Stimulated activated CD4-positive, alpha-beta T cell treated with anti-CD3 and anti-CD28 coated beads, Interleukin-12 subunit alpha, Interleukin-12 subunit beta, amount 100 ng/mL, for 48 hours (primary cell): ENCODE results near the gene HEPHL1.
"Not testable (repeated sequence)": the region's sequence is repeated elsewhere in the genome, so short reads cannot be mapped to it uniquely, and the experiment has no call there.

Experiments used
- DNase-seq, 3 donors: peaks; one replicate each; pipeline ENCODE4 v3.0.0-alpha.2; 2020; ENCODE audit warnings: low read depth in 2 of 3, low spot score in 1 of 3

The HEPHL1 gene

DNA sequence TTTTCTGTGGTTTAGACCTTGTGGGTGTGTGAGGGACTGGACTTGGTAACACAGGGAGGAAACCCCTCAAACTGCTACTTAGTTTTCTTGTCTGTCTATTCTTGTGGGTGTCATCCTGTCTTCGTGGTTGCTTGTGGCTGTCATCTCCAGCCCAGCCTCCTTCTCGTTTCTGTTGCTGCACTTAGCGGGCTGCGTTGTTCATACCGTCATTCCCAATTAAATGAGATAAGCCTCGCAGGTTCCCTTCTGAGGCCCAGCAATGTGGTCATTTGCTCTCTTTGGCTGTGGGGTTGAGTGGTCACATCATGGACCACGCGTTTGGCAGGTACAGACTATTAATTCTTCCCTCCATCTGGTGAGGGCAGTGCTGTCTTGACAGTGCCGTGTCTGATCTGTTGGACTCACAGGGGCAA lies 126.3 kb downstream of the HEPHL1 start:
- peak in 1 of 3 donors; percentile 30 for DNase-seq

DNA sequence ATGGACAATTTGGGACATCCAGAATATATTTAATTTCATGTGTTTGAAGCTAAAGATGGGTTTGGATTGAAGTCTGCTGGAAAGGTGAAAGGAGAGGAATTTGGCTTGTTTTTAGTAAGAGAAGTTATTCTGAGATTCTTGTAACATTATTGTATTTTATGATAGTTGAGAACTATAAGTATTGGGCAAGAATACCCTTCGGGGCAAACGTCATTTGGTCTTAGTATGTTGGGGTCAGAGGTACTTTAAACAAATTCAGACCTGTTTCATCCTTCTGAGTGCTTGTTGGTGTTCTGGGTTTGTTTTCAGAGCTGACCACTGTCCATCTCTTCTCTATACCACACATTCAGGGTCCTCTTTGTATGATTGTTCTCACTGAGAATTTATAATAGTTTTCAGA lies 127.0 kb downstream of the HEPHL1 start:
- DNase-seq = no peak

DNA sequence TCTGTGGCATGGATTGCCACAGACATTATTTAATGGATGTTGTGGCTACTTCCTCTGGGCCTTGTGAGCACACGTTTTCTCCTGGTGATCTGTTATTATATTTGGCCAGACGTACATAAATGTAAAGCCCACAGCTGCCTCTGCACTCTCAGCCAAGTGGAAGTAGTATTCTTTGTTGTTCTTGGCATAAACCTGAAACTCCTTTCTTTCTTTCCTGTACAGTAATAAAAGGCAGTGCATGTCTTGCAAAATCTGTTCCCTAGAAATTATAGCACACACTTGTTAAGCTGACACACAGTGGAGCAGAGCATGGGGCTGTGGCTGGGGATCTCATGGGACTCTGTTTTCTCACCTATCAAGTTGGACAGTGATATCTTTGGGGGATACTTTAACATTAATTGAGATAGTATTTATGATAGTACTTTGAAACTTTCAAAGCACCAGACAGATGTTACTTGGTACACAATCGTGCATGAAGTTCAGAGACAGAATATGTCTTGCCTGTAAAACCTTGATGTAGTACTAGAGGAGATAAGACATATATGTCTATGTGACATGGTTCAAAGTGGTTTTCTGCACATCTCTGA lies 128.4 kb downstream of the HEPHL1 start:
- no peak for DNase-seq

DNA sequence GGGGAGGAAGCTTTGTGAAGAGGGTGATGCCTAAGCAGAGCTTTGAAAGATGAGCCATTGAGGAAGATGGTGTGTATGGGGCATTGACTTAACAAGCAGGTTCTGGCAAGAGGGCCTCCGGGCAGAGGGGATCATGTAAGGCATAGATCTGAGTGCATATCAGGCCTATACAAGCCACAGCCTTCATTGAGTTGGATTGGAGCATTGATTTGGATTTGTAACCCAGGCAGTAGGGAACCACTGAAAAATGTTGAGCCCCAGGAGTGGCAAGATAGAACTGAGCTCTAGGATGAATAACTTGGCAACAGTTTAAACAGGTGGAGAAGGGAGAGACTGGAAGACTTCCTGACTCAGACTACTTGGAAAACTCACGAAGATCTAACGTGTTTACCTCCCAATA lies 128.9 kb downstream of the HEPHL1 start:
- no peak for DNase-seq

DNA sequence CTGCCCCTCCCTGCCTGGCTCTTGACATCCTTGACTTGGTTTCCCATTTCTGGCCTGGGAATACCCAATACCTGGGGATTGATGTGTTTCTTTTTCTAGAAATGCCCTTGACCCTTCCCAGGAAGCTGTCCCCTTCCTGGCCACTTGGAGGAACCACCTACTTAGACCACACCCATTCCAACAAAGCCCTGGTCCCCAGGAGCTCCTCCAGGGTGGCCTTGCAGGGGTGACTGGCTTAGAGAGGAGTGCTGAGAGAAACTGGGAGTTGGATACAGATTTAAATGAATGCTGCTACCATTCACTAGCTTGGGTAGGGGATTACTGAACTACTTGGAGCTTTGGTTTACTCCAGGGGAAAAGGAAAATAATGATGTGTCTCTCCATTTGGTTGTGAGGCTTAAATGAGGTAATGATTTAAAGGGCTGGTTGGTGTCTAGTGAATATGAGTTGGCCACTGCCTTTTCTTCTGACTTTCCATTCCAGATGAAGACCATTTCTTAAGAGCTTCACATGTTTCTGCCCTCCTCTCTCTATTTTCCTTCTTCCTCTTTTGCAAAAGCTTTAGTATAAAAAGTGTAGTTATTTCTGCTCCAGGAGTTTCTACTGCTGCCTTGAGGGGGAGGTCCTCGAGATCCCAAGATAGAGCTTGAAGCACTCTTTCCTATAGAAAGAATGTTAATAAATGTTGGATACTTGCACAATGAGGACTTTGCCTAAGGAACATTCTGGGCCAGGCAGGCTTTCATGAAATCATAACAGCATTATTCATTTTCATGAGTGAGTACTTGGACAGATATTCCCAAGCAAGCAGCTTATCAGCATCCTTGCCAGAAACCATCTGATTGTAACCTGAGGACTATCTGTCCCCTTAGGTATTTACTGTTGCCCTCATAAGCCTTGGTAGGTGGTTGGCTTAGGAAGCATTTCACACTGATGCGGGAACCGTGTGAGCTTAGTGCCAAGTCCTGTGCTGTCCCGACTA lies 129.8 kb downstream of the HEPHL1 start:
- DNase-seq = no peak

DNA sequence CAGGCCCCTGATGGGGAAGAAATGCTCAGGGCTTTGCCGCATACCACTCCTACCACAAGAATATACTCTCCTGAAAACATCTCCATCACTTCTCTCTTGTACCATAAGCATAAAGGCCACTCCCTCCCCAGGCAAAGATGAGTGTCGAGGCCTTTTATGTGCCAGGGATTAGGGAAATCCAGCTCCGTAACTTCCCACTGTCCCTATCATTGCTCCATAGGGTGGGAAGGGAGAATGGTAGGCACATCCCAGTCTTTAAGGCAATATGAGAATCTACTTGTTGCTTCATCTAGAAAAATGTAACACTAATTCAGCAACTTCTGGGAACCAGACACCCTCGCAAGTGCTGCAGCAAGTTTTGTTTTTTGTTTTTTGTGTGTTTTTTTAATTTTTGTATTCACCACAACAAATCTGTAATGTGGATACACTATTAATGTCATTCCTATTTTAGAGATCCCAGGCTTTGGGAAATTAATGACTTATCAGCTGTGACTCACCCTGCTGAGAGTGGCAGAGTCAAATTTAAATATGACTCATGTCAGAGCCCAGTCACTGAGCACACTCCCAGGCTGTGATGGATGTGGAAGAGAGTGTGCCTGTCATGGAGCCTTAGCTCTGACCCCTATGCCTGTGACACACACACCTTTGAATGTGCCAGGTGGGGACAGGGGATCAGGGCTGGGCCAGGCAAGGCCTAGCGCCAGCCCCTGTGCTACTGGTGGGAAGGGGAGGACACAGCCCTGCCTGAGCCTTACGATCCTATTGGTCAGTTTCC lies 130.9 kb downstream of the HEPHL1 start:
- DNase-seq = no peak

DNA sequence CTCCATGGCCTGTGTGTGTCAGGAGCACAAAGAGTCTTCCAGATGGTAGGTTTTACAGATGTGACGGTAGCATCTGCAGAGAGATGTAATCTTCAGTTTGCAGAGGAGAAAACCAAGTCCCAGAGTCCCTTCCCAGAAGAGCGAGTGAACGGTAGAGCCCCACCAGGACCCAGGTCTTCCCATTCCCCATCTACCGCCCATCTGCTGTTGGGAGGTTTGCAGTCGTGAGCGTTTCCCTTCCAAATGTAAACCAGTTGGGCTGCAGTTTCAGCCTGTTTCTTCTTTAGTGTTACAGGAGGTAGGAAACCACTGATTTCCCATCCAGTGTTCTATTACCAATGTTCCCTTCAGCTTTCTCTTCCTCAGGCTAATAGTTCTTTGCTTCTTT lies 131.5 kb downstream of the HEPHL1 start:
- no peak for DNase-seq

DNA sequence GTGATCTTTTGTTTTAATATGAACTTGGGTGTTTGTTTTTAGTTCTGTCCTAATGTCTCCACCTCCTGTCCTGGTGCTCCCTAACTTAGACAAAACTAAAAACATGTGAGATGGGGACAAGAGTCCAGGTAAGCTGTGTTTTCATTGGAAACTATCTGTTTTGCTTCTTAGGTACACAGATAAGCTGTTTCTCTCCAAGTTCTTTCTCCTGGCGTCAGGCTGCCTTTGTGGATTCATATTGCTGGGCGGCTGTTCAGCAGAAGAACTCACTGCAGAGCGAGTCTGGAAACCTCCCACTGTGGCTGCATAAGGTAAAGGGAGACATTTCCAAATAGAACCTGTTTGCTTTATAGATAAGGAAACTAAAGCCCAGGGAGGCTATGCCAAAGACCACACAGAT lies 132.2 kb downstream of the HEPHL1 start:
- no peak for DNase-seq

DNA sequence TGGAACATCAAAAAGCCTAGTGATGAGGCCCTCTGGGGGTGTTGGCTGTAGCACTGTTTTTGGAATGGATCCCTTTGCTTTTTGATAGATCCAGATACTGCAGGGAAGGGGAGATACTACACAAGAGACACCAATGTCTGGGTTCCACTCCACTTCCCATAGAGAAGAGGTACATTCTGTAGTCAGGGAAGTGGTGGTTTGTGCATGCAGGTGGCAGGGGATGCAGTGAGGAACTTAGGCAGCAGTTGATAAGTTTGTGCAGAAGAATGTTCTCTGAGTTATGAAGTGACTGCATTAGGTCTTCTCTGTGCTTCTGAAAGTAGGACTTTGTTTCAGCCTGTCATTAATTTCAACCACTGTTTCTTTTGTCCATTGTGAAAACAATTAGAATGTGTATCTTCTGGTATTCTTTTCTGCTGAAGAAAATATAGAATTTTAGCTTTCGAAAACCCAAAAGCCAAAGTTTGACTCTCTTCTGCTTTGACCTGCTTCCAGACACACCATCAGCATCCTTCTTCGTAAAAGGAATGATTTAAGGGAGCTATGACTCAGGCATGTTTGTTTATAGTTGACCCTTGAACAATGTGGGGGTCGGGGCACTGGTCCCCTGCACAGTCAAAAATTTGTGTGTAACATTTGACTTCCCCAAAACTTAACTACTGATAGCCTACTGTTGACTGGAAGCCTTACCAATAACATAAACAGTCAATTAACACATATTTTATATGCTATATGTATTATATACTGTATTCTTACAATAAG lies 133.1 kb downstream of the HEPHL1 start:
- DNase-seq = no peak

DNA sequence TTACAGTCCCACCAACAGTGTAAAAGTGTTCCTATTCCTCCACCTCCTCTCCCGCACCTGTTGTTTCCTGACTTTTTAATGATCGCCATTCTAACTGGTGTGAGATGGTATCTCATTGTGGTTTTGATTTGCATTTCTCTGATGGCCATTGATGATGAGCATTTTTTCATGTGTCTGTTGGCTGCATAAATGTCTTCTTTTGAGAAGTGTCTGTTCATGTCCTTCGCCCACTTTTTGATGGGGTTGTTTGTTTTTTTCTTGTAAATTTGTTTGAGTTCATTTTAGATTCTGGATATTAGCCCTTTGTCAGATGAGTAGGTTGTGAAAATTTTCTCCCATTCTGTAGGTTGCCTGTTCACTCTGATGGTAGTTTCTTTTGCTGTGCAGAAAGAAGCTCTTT lies 136.2 kb downstream of the HEPHL1 start:
- DNase-seq = not testable (repeated sequence)
